Measurements from ENCODE around the gene CMBL.
"Not testable (repeated sequence)": the region's sequence is repeated elsewhere in the genome, so short reads cannot be mapped to it uniquely, and the experiment has no call there.

Gene CMBL

DNA sequence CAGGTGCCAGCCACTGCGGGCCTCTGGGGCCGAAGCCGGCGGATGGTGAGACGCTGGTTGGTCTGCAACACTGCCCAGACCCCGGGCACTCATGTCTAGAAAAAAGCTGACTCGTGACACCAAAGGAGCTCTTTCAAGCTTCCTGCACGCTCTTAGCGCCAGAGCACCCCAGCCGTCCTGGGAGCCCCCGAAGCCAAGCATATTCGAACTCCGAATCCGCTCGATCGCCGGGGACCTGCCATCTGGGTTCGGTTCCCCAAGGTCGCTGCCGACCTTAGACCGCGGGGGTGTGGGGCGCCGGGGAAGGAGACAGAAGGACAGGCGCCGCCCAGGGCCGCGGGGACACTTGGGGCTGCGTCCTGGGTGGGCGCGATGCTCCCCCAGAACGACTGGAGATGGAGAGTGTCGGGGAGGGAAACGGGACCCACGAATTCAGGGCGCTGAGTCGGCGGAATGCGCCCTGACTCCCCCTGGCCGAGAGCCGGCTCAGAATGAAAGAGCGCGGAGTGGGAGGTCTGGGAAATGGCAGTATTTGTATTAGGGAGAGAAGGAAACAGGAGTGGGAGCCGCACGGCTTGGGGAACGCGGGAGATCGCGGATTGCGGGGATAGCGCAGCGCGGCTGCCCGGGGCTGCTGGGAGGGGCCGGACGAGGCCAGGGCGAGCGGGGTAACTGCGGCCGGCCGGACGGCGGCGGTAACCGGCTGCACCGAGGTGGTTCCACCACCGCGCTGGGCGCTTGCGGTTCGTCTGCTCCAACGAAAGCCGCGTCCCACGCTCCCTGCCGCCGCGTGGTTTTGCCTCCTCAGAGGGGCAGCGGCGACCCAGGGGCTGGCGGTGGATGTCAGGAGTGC is 25.7 kb upstream of the CMBL start:
- no peak for DNase-seq (ENCODE audit: low read depth in 2 of 2)

DNA sequence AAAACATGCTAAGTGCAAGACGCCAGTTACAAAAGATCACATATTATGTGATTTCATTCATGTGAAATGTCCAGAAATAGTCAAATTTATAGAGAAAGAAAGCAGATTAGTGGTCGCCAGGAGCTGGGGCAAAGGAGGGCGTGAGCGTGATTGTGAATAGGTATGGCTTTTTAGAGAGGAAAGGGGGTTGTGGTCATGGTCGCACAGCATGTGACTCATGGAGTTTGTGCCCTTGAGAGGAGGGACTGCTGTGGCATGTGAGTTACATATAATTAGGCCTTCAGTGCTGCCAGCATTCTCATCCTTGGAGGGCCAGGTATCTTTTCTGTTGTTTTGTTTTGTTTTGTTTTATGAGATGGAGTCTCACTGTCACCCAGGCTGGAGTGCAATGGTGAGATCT is 24.6 kb upstream of the CMBL start:
- no peak for DNase-seq (ENCODE audit: low read depth in 2 of 2)

GRCh38 chr5:10331341-10331796 is 23.7 kb upstream of the CMBL start:
- DNase-seq (ENCODE audit: low read depth in 2 of 2), result no peak

DNA sequence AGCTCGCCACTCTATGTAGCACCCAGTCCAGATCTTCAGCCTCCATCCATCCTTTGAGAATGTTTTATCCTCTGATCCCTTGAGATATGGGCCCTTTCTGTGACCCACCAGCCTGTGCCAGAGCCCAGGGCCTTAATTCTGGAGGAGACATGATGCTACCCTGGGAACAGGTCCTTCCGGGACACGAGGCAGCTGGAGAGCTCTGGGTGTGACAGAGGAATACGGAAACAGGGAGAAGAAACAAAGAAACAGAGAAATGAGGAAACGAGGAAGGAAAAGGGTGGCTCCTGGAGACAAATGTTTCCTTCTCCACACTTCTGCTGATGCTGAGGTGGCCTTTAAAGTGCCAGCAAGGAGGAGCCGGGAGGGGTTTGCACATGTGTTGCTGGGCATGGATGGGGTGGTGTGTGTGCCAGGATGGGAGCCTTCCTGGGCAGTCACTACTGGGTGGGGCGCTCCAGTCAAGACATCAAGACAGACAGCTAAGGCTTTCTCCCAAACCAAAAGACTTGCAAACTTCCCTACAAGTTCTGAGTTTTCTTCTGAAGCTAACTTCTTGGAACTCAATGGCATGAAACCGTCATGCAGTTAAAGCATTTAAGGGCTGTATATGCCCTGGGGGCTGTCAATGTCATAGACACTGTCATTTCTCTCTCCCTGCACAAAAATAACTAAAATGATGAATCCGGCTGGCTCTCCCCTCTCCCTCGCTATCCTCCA is 23.0 kb upstream of the CMBL start:
- no peak for DNase-seq (ENCODE audit: low read depth in 2 of 2)

DNA sequence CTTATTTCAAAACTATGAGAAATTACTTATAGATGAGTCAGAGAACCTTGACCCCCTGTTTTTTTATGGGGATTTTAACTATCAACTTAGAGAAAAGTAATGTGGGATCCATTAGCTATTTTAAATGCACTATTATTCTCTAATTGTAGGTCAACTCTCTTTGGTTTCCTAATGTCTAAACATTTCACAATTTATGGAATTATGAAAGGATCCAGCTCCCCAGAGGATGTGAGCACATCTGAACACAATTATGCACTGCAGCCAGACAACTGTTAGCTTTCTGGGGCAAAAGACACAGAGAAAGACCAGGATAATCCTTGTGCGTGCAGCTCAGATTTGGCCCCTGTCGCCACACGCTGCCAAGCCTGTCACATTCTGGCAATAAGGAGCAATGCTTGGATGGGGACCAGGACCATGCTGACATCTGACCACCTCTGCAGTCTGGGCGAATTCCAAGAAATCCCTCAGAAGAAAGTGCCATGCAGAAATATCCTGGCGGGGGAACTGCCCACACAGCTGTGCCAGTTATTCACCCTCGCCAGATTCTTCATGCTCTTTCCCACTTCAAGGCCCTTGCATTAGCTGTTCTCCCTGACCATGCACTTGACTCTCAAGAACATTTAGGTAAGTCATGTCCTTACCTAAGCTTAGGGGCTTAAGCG is 22.2 kb upstream of the CMBL start:
- DNase-seq (ENCODE audit: low read depth in 2 of 2), result no peak

GRCh38 chr5:10329446-10329819 is 21.7 kb upstream of the CMBL start:
- no peak for DNase-seq (ENCODE audit: low read depth in 2 of 2)

GRCh38 chr5:10328323-10328722 is 20.6 kb upstream of the CMBL start:
- DNase-seq (ENCODE audit: low read depth in 2 of 2), result no peak

GRCh38 chr5:10324518-10325370 is 17.0 kb upstream of the CMBL start:
- DNase-seq (ENCODE audit: low read depth in 2 of 2), result no peak

GRCh38 chr5:10323588-10324488 is 16.1 kb upstream of the CMBL start:
- DNase-seq (ENCODE audit: low read depth in 2 of 2), result no peak

DNA sequence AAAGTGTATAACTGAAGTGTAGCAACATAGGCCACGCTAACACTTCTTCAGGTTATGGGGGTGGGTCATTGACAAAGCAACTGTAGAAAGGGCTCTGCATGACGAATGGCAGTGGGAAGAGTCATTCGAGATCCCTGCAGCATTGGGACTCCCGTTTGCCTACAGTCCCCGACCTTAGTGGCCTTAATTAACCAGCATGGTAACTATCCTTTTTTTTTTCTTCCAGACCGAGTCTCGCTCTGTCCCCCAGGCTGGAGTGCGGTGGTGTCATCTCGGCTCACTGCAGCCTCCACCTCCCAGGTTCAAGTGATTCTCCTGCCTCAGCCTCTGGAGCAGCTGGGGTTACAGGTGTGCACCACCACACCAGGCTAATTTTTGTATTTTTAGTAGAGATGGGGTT is 14.2 kb upstream of the CMBL start:
- DNase-seq (ENCODE audit: low read depth in 2 of 2), result no peak

DNA sequence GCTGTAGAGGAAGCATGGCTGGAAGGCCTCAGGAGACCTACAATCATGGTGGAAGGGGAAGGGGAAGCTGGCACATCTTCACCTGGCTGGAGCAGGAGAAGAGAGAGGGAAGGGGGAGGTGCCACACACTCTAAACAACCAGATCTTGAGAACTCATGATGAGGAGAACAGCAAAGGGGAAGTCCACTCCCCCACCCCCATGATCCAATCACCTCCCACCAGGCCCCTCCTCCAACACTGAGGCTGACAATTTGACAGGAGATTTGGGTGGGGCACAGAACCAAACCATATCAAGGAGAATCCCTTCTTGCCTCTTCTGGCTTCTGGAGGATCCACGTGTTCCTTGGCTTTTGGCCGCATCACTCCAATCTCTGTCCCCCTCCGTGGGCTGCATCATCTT is 13.1 kb upstream of the CMBL start:
- DNase-seq (ENCODE audit: low read depth in 2 of 2), result no peak

DNA sequence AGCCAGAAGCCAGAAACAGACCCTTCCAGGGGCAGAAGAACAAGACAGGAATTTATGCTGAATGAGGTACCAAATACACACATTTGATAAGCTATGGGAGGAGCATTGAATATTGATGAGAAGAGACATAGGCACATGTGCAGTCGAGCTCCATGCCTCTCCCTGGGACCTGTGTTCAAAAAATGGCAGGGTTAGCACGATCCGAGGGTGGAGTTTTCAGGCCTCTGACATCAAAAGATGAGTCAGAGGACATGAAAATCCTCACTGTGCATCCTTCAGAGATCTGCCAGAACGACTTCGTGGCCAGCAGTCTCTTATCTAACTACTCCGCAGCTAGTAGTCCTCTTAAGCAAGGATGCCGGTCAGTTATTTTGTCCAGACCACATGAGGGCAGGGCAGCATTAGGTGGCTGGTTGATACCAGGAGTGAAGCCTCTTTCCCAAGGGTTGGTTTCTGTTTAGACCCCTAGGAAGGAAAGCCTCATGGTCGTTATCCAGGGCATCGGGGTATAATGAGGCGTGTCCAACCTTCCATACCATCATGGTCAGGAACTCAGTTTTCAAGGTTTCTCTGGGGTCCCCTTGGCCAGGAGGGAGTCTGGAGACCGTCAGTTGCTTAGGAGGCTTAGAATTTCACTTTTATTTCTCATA is 11.6 kb upstream of the CMBL start:
- DNase-seq (ENCODE audit: low read depth in 2 of 2), result no peak

GRCh38 chr5:10317825-10318682 is 10.4 kb upstream of the CMBL start:
- DNase-seq (ENCODE audit: low read depth in 2 of 2), result no peak

- no peak for DNase-seq (ENCODE audit: low read depth in 2 of 2)
Observed at GRCh38 chr5:10315824-10316509, 8.3 kb upstream of the CMBL start.

DNA sequence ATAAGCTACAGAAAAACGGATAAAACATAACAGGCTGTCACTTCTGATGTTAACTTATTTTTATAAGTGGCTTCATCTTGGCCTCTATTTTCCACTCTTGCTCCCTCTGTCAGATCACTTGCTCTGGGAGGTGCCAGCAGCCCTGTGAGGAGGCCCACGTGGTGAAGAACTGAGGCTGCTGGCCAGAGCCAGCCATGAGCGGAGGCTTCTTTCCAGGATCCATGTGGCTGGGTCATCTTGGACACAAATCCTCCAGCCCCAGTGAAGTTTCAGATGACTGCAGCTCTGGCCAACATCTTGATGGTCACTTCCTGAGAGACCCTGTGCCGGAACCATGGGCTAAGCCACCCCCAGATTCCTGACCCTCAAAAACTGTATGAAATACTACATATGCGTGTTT is 7.5 kb upstream of the CMBL start:
- DNase-seq (ENCODE audit: low read depth in 2 of 2), result no peak

DNA sequence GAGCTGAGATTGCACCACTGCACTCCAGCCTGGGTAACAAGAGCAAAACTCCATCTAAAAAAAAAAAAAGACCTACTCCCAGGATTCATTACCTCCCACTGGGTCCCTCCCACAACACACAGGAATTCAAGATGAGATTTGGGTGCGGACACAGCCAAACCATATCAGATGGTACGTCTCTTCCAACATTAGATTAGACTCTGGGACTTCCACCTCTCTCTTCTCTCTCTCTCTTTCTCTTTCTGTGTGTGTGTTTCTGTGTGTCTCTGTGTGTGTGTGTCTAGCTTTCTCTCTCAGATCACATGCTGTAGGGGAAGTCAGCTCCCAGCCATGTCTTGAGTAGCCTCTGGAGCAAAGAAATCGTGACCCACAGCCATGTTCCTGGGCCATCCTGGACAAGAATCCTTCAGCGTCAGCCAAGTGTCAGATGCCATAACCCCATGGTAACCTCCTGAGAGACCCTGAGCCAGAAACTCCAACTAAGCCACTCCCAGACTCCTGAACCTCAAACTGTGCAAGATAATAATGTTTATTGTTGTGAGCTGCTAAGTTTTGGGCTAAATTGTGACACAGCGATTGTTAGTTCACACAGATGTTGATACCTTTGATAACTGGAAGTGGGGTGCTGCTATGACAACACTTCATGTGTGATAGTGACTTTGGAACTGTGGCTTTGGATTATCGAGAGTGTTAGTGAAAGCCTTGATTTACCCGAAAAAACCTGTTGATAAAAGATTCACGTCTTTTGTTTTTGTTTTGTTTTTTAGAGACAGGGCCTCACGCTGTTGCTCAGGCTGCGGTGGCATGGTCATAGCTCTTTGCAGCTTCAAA is 4.1 kb upstream of the CMBL start:
- DNase-seq (ENCODE audit: low read depth in 2 of 2), result no peak

DNA sequence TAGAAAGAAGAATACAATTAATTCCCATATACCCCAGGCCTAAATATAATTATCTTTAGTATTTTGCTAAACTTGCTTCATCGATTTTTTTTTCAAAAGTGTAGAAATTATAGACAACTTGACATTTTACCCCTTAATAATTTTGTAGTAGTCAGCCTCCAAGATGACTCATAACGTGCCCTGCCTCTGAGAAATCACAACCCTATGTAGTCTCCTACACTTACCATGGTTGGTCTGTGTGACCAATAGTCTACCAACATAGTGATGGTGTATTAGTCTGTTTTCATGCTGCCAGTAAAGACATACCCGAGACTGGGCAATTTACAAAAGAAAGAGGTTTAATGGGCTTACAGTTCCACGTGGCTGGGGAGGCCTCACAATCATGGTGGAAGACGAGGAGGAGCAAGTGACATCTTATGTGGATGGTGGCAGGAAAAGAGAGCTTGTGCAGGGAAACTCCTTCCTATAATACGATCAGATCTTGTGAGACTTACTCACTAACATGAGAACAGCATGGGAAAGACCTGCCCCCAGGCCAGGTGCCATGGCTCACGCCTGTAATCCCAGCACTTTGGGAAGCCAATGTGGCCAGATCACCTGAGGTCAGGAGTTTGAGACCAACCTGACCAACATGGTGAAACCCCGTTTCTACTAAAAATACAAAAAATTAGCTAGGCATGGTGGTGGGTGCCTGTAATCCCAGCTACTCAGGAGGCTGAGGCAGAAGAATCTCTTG is 3.3 kb upstream of the CMBL start:
- not testable (repeated sequence) for DNase-seq (ENCODE audit: low read depth in 2 of 2)

All from stimulated activated CD4-positive, alpha-beta T cell treated with anti-CD3 and anti-CD28 coated beads, Interleukin-1b, Interleukin-23, amount 100 ng/mL, for 1 hour (primary cell).